NT2/D1 (cell line): Measurements from ENCODE around the gene MAOB.
A peak's percentile ranks its signal among the peaks of the same experiment; 100 is the strongest.

Experiments
- DNase-seq: peaks from one replicate; pipeline ENCODE4 v3.0.0-alpha.2; 2011; ENCODE audit warnings: low read depth, low spot score
- H3K27me3 ChIP-seq: 2 replicates; pipeline ENCODE4 v1.6.0; 2011; ENCODE audit warnings: mild to moderate bottlenecking; ENCODE audit not compliant: insufficient read length, insufficient read depth
- H3K36me3 ChIP-seq: 2 replicates; pipeline ENCODE4 v1.6.1; 2011; ENCODE audit warnings: mild to moderate bottlenecking, low read length, mixed read lengths; ENCODE audit not compliant: insufficient read depth, insufficient read length
- H3K4me1 ChIP-seq: 2 replicates; pipeline ENCODE4 v1.5.1; 2011; ENCODE audit not compliant: insufficient read depth, insufficient read length
- H3K4me3 ChIP-seq: 2 replicates; pipeline ENCODE4 v1.5.1; 2011; ENCODE audit warnings: low read depth; ENCODE audit not compliant: insufficient read length
- H3K9ac ChIP-seq: 2 replicates; pipeline ENCODE4 v1.6.0; 2011; ENCODE audit warnings: low read depth; ENCODE audit not compliant: insufficient read length
- H3K9me3 ChIP-seq: 2 replicates; pipeline ENCODE4 v1.5.1; 2011; ENCODE audit warnings: mild to moderate bottlenecking, low read length; ENCODE audit not compliant: insufficient read depth
- SUZ12 ChIP-seq: IDR thresholded peaks from 2 replicates; pipeline ENCODE4 v1.6.1; 2011; ENCODE audit not compliant: insufficient read length, insufficient read depth; ENCODE audit errors: extremely low read depth
- YY1 ChIP-seq: IDR thresholded peaks from 2 replicates; pipeline ENCODE4 v1.6.1; 2011; ENCODE audit not compliant: insufficient read length, insufficient read depth
- ZNF274 ChIP-seq: IDR thresholded peaks from 2 replicates; pipeline ENCODE4 v1.6.1; 2011; ENCODE audit warnings: mild to moderate bottlenecking, low read depth, low read length

MAOB gene

GRCh38 chrX:43840265-43840664 lies 42.0 kb downstream of the MAOB start:
- Histone ChIP-seq H3K4me3 (no peak overlapping the region), H3K27me3 (no peaks in the 10 kb centered on the region), H3K36me3 (no peaks in the 10 kb centered on the region), H3K4me1 (no peaks in the 10 kb centered on the region), H3K9ac (no peak overlapping the region), H3K9me3 (no peaks in the 10 kb centered on the region)
- DNase-seq = no peak
- no peak for TF ChIP-seq ZNF274

DNA sequence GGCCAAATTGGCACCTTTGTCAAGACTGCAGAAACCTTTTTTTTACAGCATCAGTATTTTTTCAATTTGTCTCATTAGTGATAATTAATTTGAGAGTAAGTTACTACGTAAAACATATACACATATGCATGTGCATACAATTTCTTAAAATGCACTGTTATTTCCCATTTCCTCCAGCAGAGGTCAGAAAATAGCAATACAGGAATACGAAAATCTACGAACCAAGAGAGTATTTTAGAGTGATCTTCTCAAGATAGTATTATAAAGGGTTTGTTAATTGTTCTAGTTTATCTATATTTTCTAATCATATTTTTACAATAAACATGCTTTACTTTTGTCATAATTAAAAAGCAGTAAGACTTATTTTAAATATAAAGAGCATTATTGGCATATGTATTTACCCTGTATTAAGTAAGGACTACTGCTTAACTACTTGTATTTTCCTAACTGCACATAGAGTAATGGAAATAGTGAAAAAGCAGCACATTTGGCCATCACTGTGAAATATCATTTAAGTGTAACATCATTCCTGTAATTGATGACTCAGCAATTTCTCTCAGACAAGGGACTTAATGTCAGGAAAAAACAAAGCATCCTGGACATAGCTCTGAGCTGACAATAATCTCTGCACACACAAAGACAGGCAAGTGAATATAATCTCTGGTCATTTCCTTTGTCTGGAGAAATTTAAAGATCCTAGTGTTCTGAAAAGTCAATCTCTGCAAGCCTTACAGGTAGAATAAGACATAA lies 45.6 kb downstream of the MAOB start:
- Histone ChIP-seq H3K27me3 (no peaks in the 10 kb centered on the region), H3K9ac (no peak overlapping the region), H3K4me1 (no peaks in the 10 kb centered on the region), H3K9me3 (no peaks in the 10 kb centered on the region), H3K36me3 (no peaks in the 10 kb centered on the region), H3K4me3 (no peak overlapping the region)
- TF ChIP-seq ZNF274 = no peak
- no peak for TF ChIP-seq YY1
- TF ChIP-seq SUZ12 = no peak
- DNase-seq = peak; percentile 8

DNA sequence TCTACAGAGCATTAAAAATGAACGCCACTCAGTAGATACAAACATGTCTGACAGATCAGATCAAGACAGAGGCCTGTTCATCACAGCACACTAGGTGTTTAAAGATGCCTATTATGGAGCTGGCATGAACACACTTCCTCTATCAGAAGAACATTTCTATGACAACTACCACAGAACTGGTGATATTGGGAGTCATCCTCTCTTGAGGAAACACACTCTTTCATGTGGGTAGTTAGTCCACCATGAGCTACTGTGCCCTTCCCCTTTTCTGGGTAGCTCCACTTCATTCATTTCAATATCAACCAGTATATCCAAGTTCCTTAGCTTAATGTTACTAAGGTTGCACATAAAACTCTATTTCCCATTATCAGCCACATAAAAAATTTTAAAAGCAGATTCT lies 46.7 kb downstream of the MAOB start:
- Histone ChIP-seq H3K4me3 (no peak overlapping the region), H3K27me3 (no peaks in the 10 kb centered on the region), H3K4me1 (no peaks in the 10 kb centered on the region), H3K36me3 (no peaks in the 10 kb centered on the region), H3K9me3 (no peaks in the 10 kb centered on the region), H3K9ac (no peak overlapping the region)
- TF ChIP-seq SUZ12 (no peak), ZNF274 (no peak), YY1 (no peak)
- DNase-seq = no peak

- TF ChIP-seq SUZ12 = no peak
- TF ChIP-seq ZNF274 = no peak
- TF ChIP-seq YY1 = no peak
- Histone ChIP-seq H3K9ac (no peak overlapping the region), H3K4me1 (peaks cover 2% of the 10 kb centered on the region), H3K9me3 (no peaks in the 10 kb centered on the region; the same call in 1 of the 2 replicates), H3K4me3 (no peak overlapping the region), H3K36me3 (no peaks in the 10 kb centered on the region), H3K27me3 (no peaks in the 10 kb centered on the region)
- DNase-seq = no peak
Observed at GRCh38 chrX:43827791-43828190, 54.5 kb downstream of the MAOB start.

GRCh38 chrX:43822014-43822413 lies 60.2 kb downstream of the MAOB start:
- no peak for TF ChIP-seq YY1
- TF ChIP-seq SUZ12 = no peak
- TF ChIP-seq ZNF274 = no peak
- H3K4me1 ChIP-seq = peaks cover 2% of the 10 kb centered on the region
- no peaks in the 10 kb centered on the region for H3K27me3 ChIP-seq
- H3K9ac ChIP-seq = no peak overlapping the region
- no peak for DNase-seq
- H3K4me3 ChIP-seq = no peak overlapping the region
- H3K36me3 ChIP-seq = no peaks in the 10 kb centered on the region
- no peaks in the 10 kb centered on the region; the same call in 1 of the 2 replicates for H3K9me3 ChIP-seq

GRCh38 chrX:43817444-43817843 lies 64.8 kb downstream of the MAOB start:
- H3K4me1 ChIP-seq = no peaks in the 10 kb centered on the region
- no peaks in the 10 kb centered on the region for H3K9me3 ChIP-seq
- DNase-seq = no peak
- no peak overlapping the region for H3K4me3 ChIP-seq
- H3K9ac ChIP-seq = no peak overlapping the region
- TF ChIP-seq SUZ12 (no peak), YY1 (no peak), ZNF274 (no peak)
- H3K36me3 ChIP-seq = no peaks in the 10 kb centered on the region
- no peaks in the 10 kb centered on the region for H3K27me3 ChIP-seq

DNA sequence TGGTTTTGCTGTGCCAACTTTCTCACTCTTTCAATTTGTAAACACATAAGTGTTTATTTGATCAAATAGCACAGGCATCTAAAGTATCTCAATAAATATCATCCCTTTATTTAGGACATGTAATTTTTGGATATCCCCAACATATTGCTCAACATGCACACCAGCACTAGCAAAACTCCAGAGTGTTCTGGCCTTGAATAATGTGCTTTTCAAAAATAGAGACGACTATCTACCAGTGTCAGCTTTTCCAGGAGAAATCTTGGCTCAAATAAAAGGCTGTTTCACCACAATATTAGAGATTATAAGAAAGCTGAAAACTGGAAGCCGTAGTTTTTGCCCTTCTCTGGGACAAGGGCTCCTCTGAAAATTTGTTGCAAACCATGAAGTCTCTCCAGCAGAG lies 67.0 kb downstream of the MAOB start:
- TF ChIP-seq YY1 = no peak
- TF ChIP-seq ZNF274 = no peak
- no peak for TF ChIP-seq SUZ12
- H3K9me3 ChIP-seq = no peaks in the 10 kb centered on the region
- no peak overlapping the region for H3K4me3 ChIP-seq
- no peaks in the 10 kb centered on the region for H3K27me3 ChIP-seq
- no peaks in the 10 kb centered on the region for H3K36me3 ChIP-seq
- H3K4me1 ChIP-seq = no peaks in the 10 kb centered on the region
- no peak for DNase-seq
- no peak overlapping the region for H3K9ac ChIP-seq

- H3K36me3 ChIP-seq = no peaks in the 10 kb centered on the region
- TF ChIP-seq YY1 (no peak), SUZ12 (no peak), ZNF274 (no peak)
- no peak overlapping the region for H3K4me3 ChIP-seq
- H3K27me3 ChIP-seq = no peaks in the 10 kb centered on the region
- H3K4me1 ChIP-seq = no peaks in the 10 kb centered on the region
- DNase-seq = peak; percentile 36
- H3K9ac ChIP-seq = no peak overlapping the region
- H3K9me3 ChIP-seq = no peaks in the 10 kb centered on the region
Observed at GRCh38 chrX:43813898-43814297, 68.4 kb downstream of the MAOB start.
